DMS 273 (cell line): ENCODE results near the gene PGA4.
"Not testable (repeated sequence)": the region's sequence is repeated elsewhere in the genome, so short reads cannot be mapped to it uniquely, and the experiment has no call there.

Experiments
- DNase-seq: peaks from one replicate; lab custom pipeline; 2025; ENCODE audit not compliant: unreplicated experiment; lab: John Stamatoyannopoulos, UW

PGA4 gene

GRCh38 chr11:61203873-61204272 lies 18.3 kb upstream of the PGA4 start:
- DNase-seq = not testable (repeated sequence)

GRCh38 chr11:61204502-61205059 lies 17.6 kb upstream of the PGA4 start:
- not testable (repeated sequence) for DNase-seq

GRCh38 chr11:61207636-61208310 lies 14.4 kb upstream of the PGA4 start:
- not testable (repeated sequence) for DNase-seq

- not testable (repeated sequence) for DNase-seq
Observed at GRCh38 chr11:61210629-61211028, 11.5 kb upstream of the PGA4 start.

GRCh38 chr11:61211327-61211952 lies 10.7 kb upstream of the PGA4 start:
- not testable (repeated sequence) for DNase-seq

- DNase-seq = not testable (repeated sequence)
Observed at GRCh38 chr11:61212202-61212601, 9.9 kb upstream of the PGA4 start.

GRCh38 chr11:61213711-61214324 lies 8.3 kb upstream of the PGA4 start:
- DNase-seq = not testable (repeated sequence)

GRCh38 chr11:61218306-61218705 lies 3.8 kb upstream of the PGA4 start:
- DNase-seq = not testable (repeated sequence)

- DNase-seq = not testable (repeated sequence)
Observed at GRCh38 chr11:61219016-61219415, 3.1 kb upstream of the PGA4 start.

GRCh38 chr11:61222692-61223091 lies 545 bp downstream of the PGA4 start:
- not testable (repeated sequence) for DNase-seq

GRCh38 chr11:61226457-61227137 lies 4.5 kb downstream of the PGA4 start:
- DNase-seq = not testable (repeated sequence)

- not testable (repeated sequence) for DNase-seq
Observed at GRCh38 chr11:61229458-61229857, 7.3 kb downstream of the PGA4 start.

GRCh38 chr11:61231033-61231432 lies 8.9 kb downstream of the PGA4 start:
- not testable (repeated sequence) for DNase-seq

GRCh38 chr11:61231585-61231984 lies 9.4 kb downstream of the PGA4 start:
- DNase-seq = not testable (repeated sequence)

GRCh38 chr11:61232548-61233145 lies 10.5 kb downstream of the PGA4 start:
- DNase-seq = not testable (repeated sequence)

- DNase-seq = not testable (repeated sequence)
Observed at GRCh38 chr11:61237130-61237529, 15.0 kb downstream of the PGA4 start.

- DNase-seq = not testable (repeated sequence)
Observed at GRCh38 chr11:61240288-61240687, 18.1 kb downstream of the PGA4 start.

- DNase-seq = not testable (repeated sequence)
Observed at GRCh38 chr11:61240875-61241274, 18.7 kb downstream of the PGA4 start, which contains the start of gene PGA5. PGA5 (plus strand) TSS chr11:61241175; CDS start chr11:61241227, 52 bp downstream.

- DNase-seq = not testable (repeated sequence)
Observed at GRCh38 chr11:61241526-61241925, 19.4 kb downstream of the PGA4 start.

GRCh38 chr11:61245284-61245964 lies 23.3 kb downstream of the PGA4 start:
- not testable (repeated sequence) for DNase-seq
